ENCODE data around the gene ANGEL2. TPM values are rescaled to one million over a fixed set of nuclear protein-coding genes. Genes with fewer than 3 reads are reported as not detected.

Gene ANGEL2
- total RNA-seq, 6 experiments from 2014 or later = 12.1 to 23.2 (median 15.2) TPM

GRCh38 chr1:212957546-212957945, 58.1 kb downstream of the ANGEL2 start:
- TF ChIP-seq POLR2A (IDR thresholded peaks at IDR 0.05) (no peak), CTCF (IDR thresholded peaks at IDR 0.05) (no peak)
- ATAC-seq (no peak), DNase-seq (no peak)
- Histone ChIP-seq H3K27me3 (no peaks in the 10 kb centered on the region), H3K27ac (no peak overlapping the region), H3K4me1 (no peaks in the 10 kb centered on the region), H3K9me3 (no peaks in the 10 kb centered on the region), H3K4me3 (no peak overlapping the region), H3K36me3 (no peaks in the 10 kb centered on the region)
- 80% methylated on average over 6 of the region's 6 CpGs for WGBS (ENCODE audit: insufficient coverage, low coverage, low lambda C conversion rate, missing lambda C conversion rate)
- intact Hi-C loops (cut with DNase I) = no loop called here

- intact Hi-C loops (cut with DNase I) = no loop called here
- H3K4me3 ChIP-seq = no peak overlapping the region
- no peaks in the 10 kb centered on the region for H3K9me3 ChIP-seq
- H3K27me3 ChIP-seq = no peaks in the 10 kb centered on the region
- no peaks in the 10 kb centered on the region for H3K36me3 ChIP-seq
- ATAC-seq (no peak), DNase-seq (no peak)
- WGBS (ENCODE audit: insufficient coverage, low coverage, low lambda C conversion rate, missing lambda C conversion rate) = 59% methylated on average over 5 of the region's 8 CpGs
- H3K27ac ChIP-seq = no peak overlapping the region
- H3K4me1 ChIP-seq = peaks cover 0 to under 1% (median 0%) of the 10 kb centered on the region in 4 donors
- TF ChIP-seq POLR2A (IDR thresholded peaks at IDR 0.05) (no peak), CTCF (IDR thresholded peaks at IDR 0.05) (no peak)
These were observed 59.6 kb downstream of the ANGEL2 start for GRCh38 chr1:212955961-212956620.

GRCh38 chr1:212955098-212955497, 60.6 kb downstream of the ANGEL2 start:
- no peaks in the 10 kb centered on the region for H3K9me3 ChIP-seq
- H3K4me1 ChIP-seq = peaks cover 0 to 6% (median 0%) of the 10 kb centered on the region in 4 donors
- DNase-seq (no peak), ATAC-seq (no peak)
- no peaks in the 10 kb centered on the region for H3K27me3 ChIP-seq
- intact Hi-C loops (cut with DNase I) = no loop called here
- no peak overlapping the region for H3K27ac ChIP-seq
- WGBS (ENCODE audit: insufficient coverage, low coverage, low lambda C conversion rate, missing lambda C conversion rate) = 84% methylated on average over 3 of the region's 3 CpGs
- H3K36me3 ChIP-seq = no peaks in the 10 kb centered on the region
- H3K4me3 ChIP-seq = no peak overlapping the region
- no peak for TF ChIP-seq POLR2A (IDR thresholded peaks at IDR 0.05)

- DNase-seq = no peak
These were observed 61.2 kb downstream of the ANGEL2 start for GRCh38 chr1:212954514-212954913.

More at GRCh38 chr1:212954514-212954913, 61.2 kb downstream of the ANGEL2 start:
- Histone ChIP-seq H3K27ac (no peak overlapping the region), H3K4me3 (no peak overlapping the region), H3K9me3 (no peaks in the 10 kb centered on the region), H3K36me3 (no peaks in the 10 kb centered on the region), H3K27me3 (no peaks in the 10 kb centered on the region), H3K4me1 (peaks cover 0 to 6% (median 0%) of the 10 kb centered on the region in 4 donors)
- no peak for ATAC-seq
- intact Hi-C loops (cut with DNase I) = no loop called here
- 80% methylated on average over 6 of the region's 6 CpGs for WGBS (ENCODE audit: insufficient coverage, low coverage, low lambda C conversion rate, missing lambda C conversion rate)
- TF ChIP-seq CTCF (IDR thresholded peaks at IDR 0.05) = no peak
- no peak for TF ChIP-seq POLR2A (IDR thresholded peaks at IDR 0.05)
